ENCODE results near the gene PCSK7. TPM values are rescaled to one million over a fixed set of nuclear protein-coding genes. Genes with fewer than 3 reads are reported as not detected.

The PCSK7 gene
- total and polyA plus RNA-seq, 2 of the 8 experiments (the other 6 are each of a cell fraction or from before 2014, with no cell fraction given), result 23.4 to 38.5 TPM

DNA sequence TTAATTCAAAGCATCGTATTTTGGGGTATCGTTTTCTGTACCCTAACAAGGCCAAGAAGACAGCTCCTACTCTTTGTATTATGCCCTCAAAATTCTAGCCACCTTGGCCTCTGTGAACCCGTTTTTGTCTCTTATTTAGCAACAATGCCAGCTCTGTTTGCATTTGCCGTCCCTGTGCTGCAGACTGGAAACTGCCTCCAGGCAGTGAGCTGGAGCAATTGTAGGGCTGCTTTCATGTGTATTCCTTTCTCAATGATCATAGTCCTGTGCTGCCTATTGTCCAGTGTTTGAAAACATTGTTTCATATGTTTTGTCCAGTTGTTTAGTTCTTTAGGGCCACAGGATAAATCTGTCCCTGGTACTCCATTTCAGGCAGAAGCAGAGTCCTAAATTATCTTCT is 39.3 kb upstream of the PCSK7 start:
- DNase-seq (ENCODE audit: low read depth in 1 of 2, low spot score in 2 of 2) (no peak), FAIRE-seq (no peak)
- Histone ChIP-seq H4K5ac (ENCODE audit: insufficient read length, low read depth, low read length) (no peak overlapping the region), H3K14ac (ENCODE audit: insufficient read length) (no peak overlapping the region), H2BK12ac (ENCODE audit: low read depth, low read length) (no peak overlapping the region), H3K9ac (replicated peaks in 1 of 4; ENCODE audit: extremely low read depth in 1 of 4, low read depth in 3 of 4, low read length in 3 of 4) (no peak overlapping the region), H4K91ac (replicated peaks; ENCODE audit: insufficient read length, low read length) (no peak overlapping the region), H3K4me3 (ENCODE audit: extremely low read depth in 1 of 4, insufficient read depth in 2 of 4, low read depth in 3 of 4, low read length in 4 of 4) (no peak overlapping the region), H4K20me1 (replicated peaks in 1 of 2; ENCODE audit: control insufficient read depth in 1 of 2, insufficient read depth in 2 of 2, low read length in 2 of 2) (no peaks in the 10 kb centered on the region), H3K23ac (ENCODE audit: insufficient read length) (no peak overlapping the region), H3K9me3 (ENCODE audit: insufficient read depth in 2 of 2, low read depth in 1 of 2, low read length in 1 of 2) (no peaks in the 10 kb centered on the region), H2BK20ac (ENCODE audit: low read length) (no peak overlapping the region), H3K79me2 (ENCODE audit: control insufficient read depth in 1 of 2, insufficient read depth in 2 of 2, low read length in 2 of 2) (no peaks in the 10 kb centered on the region), H2BK5ac (ENCODE audit: low read depth, low read length) (no peak overlapping the region), H3K79me1 (ENCODE audit: low read depth, low read length) (no peaks in the 10 kb centered on the region), H3K23me2 (ENCODE audit: low read depth, low read length) (no peaks in the 10 kb centered on the region; the same call in 1 of the 2 replicates), H3K4ac (replicated peaks; ENCODE audit: insufficient read length, low read depth, low read length) (no peak overlapping the region), H3K27ac (ENCODE audit: low read depth, low read length) (no peak overlapping the region), H4K8ac (ENCODE audit: extremely low read depth, insufficient read depth, low read length) (no peak overlapping the region), H3K4me2 (ENCODE audit: insufficient read depth in 1 of 2, low read depth in 2 of 2, low read length in 2 of 2) (no peak overlapping the region), H3K36me3 (ENCODE audit: control insufficient read depth in 2 of 4, insufficient read depth in 4 of 4, low read length in 3 of 4) (no peaks in the 10 kb centered on the region; a peak in 1 of 8 replicates), H2AK5ac (ENCODE audit: low read depth, low read length) (no peak overlapping the region), H3K56ac (replicated peaks; ENCODE audit: insufficient read length, low read depth, low read length) (no peak overlapping the region), H2AFZ (ENCODE audit: low read length) (no peak overlapping the region), H3K27me3 (replicated peaks in 1 of 4; ENCODE audit: control insufficient read depth in 3 of 4, extremely low read depth in 1 of 4, insufficient read depth in 3 of 4, low read length in 3 of 4) (no peaks in the 10 kb centered on the region), H3K18ac (ENCODE audit: extremely low read depth, low read length) (no peak overlapping the region), H3K4me1 (replicated peaks in 1 of 4; ENCODE audit: control insufficient read depth in 3 of 4, insufficient read depth in 4 of 4, low read length in 3 of 4) (no peaks in the 10 kb centered on the region), H2BK15ac (ENCODE audit: low read length) (no peak overlapping the region), H2BK120ac (replicated peaks; ENCODE audit: low read depth, low read length) (no peak overlapping the region)
- TF ChIP-seq TAF7 (optimal IDR thresholded peaks at IDR 0.05; ENCODE audit: borderline replicate concordance, low read depth, low read length), result no peak
- TF ChIP-seq CREB1 (IDR thresholded peaks at IDR 0.05), result no peak
- TF ChIP-seq BACH1 (IDR thresholded peaks at IDR 0.05; ENCODE audit: low read length), result no peak
- no peak for TF ChIP-seq KDM4A (IDR thresholded peaks at IDR 0.05; ENCODE audit: low read depth, low read length, severe bottlenecking)
- no peak for TF ChIP-seq SP1 (IDR thresholded peaks at IDR 0.05; ENCODE audit: low read depth, low read length)
- no peak for TF ChIP-seq TAF1 (IDR thresholded peaks at IDR 0.05; ENCODE audit: low read depth, low read length)
- TF ChIP-seq ASH2L (IDR thresholded peaks at IDR 0.05; ENCODE audit: low read length), result no peak
- TF ChIP-seq, protein P1, sequence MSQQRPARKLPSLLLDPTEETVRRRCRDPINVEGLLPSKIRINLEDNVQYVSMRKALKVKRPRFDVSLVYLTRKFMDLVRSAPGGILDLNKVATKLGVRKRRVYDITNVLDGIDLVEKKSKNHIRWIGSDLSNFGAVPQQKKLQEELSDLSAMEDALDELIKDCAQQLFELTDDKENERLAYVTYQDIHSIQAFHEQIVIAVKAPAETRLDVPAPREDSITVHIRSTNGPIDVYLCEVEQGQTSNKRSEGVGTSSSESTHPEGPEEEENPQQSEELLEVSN (IDR thresholded peaks at IDR 0.05), result no peak
- no peak for TF ChIP-seq KDM5A (IDR thresholded peaks at IDR 0.05; ENCODE audit: low read length)
- TF ChIP-seq SP2 (IDR thresholded peaks at IDR 0.05; ENCODE audit: low read length), result no peak
- TF ChIP-seq, protein P2, sequence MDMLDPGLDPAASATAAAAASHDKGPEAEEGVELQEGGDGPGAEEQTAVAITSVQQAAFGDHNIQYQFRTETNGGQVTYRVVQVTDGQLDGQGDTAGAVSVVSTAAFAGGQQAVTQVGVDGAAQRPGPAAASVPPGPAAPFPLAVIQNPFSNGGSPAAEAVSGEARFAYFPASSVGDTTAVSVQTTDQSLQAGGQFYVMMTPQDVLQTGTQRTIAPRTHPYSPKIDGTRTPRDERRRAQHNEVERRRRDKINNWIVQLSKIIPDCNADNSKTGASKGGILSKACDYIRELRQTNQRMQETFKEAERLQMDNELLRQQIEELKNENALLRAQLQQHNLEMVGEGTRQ (IDR thresholded peaks at IDR 0.05; ENCODE audit: low read length), result no peak
- no peak for TF ChIP-seq ZNF274 (IDR thresholded peaks at IDR 0.05; ENCODE audit: borderline replicate concordance, extremely low read depth, low read length)
- no peak for TF ChIP-seq CTBP2 (IDR thresholded peaks at IDR 0.05; ENCODE audit: borderline replicate concordance, insufficient read depth, insufficient read length, low read length)
- no peak for TF ChIP-seq POLR2A (IDR thresholded peaks at IDR 0.05; ENCODE audit: control extremely low read depth in 1 of 2, low read depth in 2 of 2, low read length in 2 of 2)
- 90% methylated on average over 4 of the region's 4 CpGs; no CpG with 5 or more reads in 1 of the 2 experiments for WGBS, 2 experiments (ENCODE audit: extremely low coverage in 1 of 2, insufficient coverage in 1 of 2, insufficient read length in 1 of 2, insufficient replicate concordance in 2 of 2, low coverage in 1 of 2, low lambda C conversion rate in 2 of 2, missing lambda C conversion rate in 1 of 2)
- ChIA-PET CTCF (ENCODE audit: partially characterized antibody) (interaction anchor here (1.0 kb wide), 1 partner anchor 347 kb away, joined by 3 read pairs; no protein-coding TSS in a partner anchor), POLR2A (ENCODE audit: partially characterized antibody) (interaction anchor here (0.7 to 1.8 kb wide), 2 partner anchors 9 to 14 kb away, joined by 3 to 5 read pairs; no protein-coding TSS in a partner anchor)

All from H1 (cell line).